ENCODE data around the gene CNIH3.
"Not testable (repeated sequence)": the region's sequence is repeated elsewhere in the genome, so short reads cannot be mapped to it uniquely, and the experiment has no call there.

Gene CNIH3

GRCh38 chr1:224615861-224616755 is at the start of gene CNIH3:
TSS of gene CNIH3 (plus strand) at chr1:224616317. CDS start at chr1:224617175, 858 bp downstream.
- no peak for DNase-seq (ENCODE audit: low spot score)

GRCh38 chr1:224566492-224566891 is 49.6 kb upstream of the CNIH3 start:
- DNase-seq (ENCODE audit: low spot score): not testable (repeated sequence)

- no peak for DNase-seq (ENCODE audit: low spot score)
Measured at GRCh38 chr1:224569276-224569675, 46.8 kb upstream of the CNIH3 start.

GRCh38 chr1:224571975-224572374 is 44.1 kb upstream of the CNIH3 start:
- DNase-seq (ENCODE audit: low spot score): not testable (repeated sequence)

- DNase-seq (ENCODE audit: low spot score): no peak
Measured at GRCh38 chr1:224579526-224579925, 36.6 kb upstream of the CNIH3 start.

GRCh38 chr1:224580006-224580405 is 36.1 kb upstream of the CNIH3 start:
- no peak for DNase-seq (ENCODE audit: low spot score)

- no peak for DNase-seq (ENCODE audit: low spot score)
Measured at GRCh38 chr1:224582041-224582440, 34.1 kb upstream of the CNIH3 start.

GRCh38 chr1:224583774-224584173 is 32.3 kb upstream of the CNIH3 start:
- DNase-seq (ENCODE audit: low spot score): no peak

GRCh38 chr1:224585051-224585450 is 31.1 kb upstream of the CNIH3 start:
- DNase-seq (ENCODE audit: low spot score): no peak

- DNase-seq (ENCODE audit: low spot score): no peak
Measured at GRCh38 chr1:224587051-224587450, 29.1 kb upstream of the CNIH3 start.

GRCh38 chr1:224588515-224588914 is 27.6 kb upstream of the CNIH3 start:
- no peak for DNase-seq (ENCODE audit: low spot score)

- DNase-seq (ENCODE audit: low spot score): no peak
Measured at GRCh38 chr1:224589006-224589405, 27.1 kb upstream of the CNIH3 start.

- DNase-seq (ENCODE audit: low spot score): no peak
Measured at GRCh38 chr1:224591326-224591725, 24.8 kb upstream of the CNIH3 start.

GRCh38 chr1:224592636-224593582 is 23.2 kb upstream of the CNIH3 start:
- DNase-seq (ENCODE audit: low spot score): no peak

- no peak for DNase-seq (ENCODE audit: low spot score)
Measured at GRCh38 chr1:224594360-224594759, 21.8 kb upstream of the CNIH3 start.

- no peak for DNase-seq (ENCODE audit: low spot score)
Measured at GRCh38 chr1:224594851-224595250, 21.3 kb upstream of the CNIH3 start.

- no peak for DNase-seq (ENCODE audit: low spot score)
Measured at GRCh38 chr1:224605482-224606181, 10.5 kb upstream of the CNIH3 start.

GRCh38 chr1:224607188-224608148 is 8.6 kb upstream of the CNIH3 start:
- DNase-seq (ENCODE audit: low spot score): no peak

- DNase-seq (ENCODE audit: low spot score): no peak
Measured at GRCh38 chr1:224609333-224609732, 6.8 kb upstream of the CNIH3 start.

- DNase-seq (ENCODE audit: low spot score): no peak
Measured at GRCh38 chr1:224612246-224612645, 3.9 kb upstream of the CNIH3 start.

- no peak for DNase-seq (ENCODE audit: low spot score)
Measured at GRCh38 chr1:224613486-224613885, 2.6 kb upstream of the CNIH3 start.
